ENCODE data around the gene TEAD1. TPM values are rescaled to one million over a fixed set of nuclear protein-coding genes. Genes with fewer than 3 reads are reported as not detected.

The TEAD1 gene
- total and polyA plus RNA-seq, 2 experiments from 2014 or later, result 24.5 to 103 TPM

- TF ChIP-seq ZNF462 (CRISPR knock-in tag; IDR thresholded peaks at IDR 0.05), result no peak
Observed at GRCh38 chr11:12674936-12675696, 895 bp downstream of the TEAD1 start (continued).

- H3K4me2 ChIP-seq, result peak overlapping the region; percentile 82
- peaks cover 47% of the 10 kb centered on the region for H3K79me2 ChIP-seq (replicated peaks; ENCODE audit: insufficient read depth)
- H3K4me3 ChIP-seq, result peak overlapping the region; percentile 88
- no peaks in the 10 kb centered on the region for H3K36me3 ChIP-seq (ENCODE audit: insufficient read depth)
- H3K4me1 ChIP-seq (ENCODE audit: insufficient read depth), result peaks cover 37% of the 10 kb centered on the region
- H3K9me2 ChIP-seq (ENCODE audit: insufficient read depth), result no peaks in the 10 kb centered on the region
- peaks cover 7% of the 10 kb centered on the region; the same call in 2 of the 3 replicates for H3K36me3 Mint-ChIP-seq (ENCODE audit: low read depth)
- H3F3A ChIP-seq (replicated peaks; ENCODE audit: low read depth), result no peaks in the 10 kb centered on the region
- peaks cover 11% of the 10 kb centered on the region for H3K27me3 Mint-ChIP-seq (ENCODE audit: insufficient read depth, low read depth, poor library complexity)
- no peak overlapping the region for H3K27ac ChIP-seq (ENCODE audit: low read depth)
- DNase-seq (ENCODE audit: low spot score) (no peak), ATAC-seq (no peak; the same call in 2 of the 3 replicates)
- peaks cover 49% of the 10 kb centered on the region for H3K4me1 Mint-ChIP-seq
- peaks cover 11% of the 10 kb centered on the region; the same call in 1 of the 2 replicates for H3K27me3 ChIP-seq (ENCODE audit: insufficient read depth)
- no peak overlapping the region; the same call in 1 of the 2 replicates for H3K27ac Mint-ChIP-seq
- H3K4me3 Mint-ChIP-seq, result peak overlapping the region; percentile 97
- no peaks in the 10 kb centered on the region for H3K9me3 Mint-ChIP-seq
- no peak overlapping the region for H2AFZ ChIP-seq
- peaks cover 16% of the 10 kb centered on the region for H4K20me1 ChIP-seq (replicated peaks; ENCODE audit: insufficient read depth)
- TF ChIP-seq JUNB (IDR thresholded peaks at IDR 0.05; ENCODE audit: unreplicated experiment), result no peak
- TF ChIP-seq ETS1 (IDR thresholded peaks at IDR 0.05), result no peak
- TF ChIP-seq CREB1 (CRISPR knock-in tag; IDR thresholded peaks at IDR 0.05; ENCODE audit: low read depth), result no peak
- no peak for TF ChIP-seq NANOG (IDR thresholded peaks at IDR 0.05; ENCODE audit: borderline replicate concordance)
- no peak for TF ChIP-seq REST (IDR thresholded peaks at IDR 0.05; ENCODE audit: unreplicated experiment)
- no peak for TF ChIP-seq STAT1 (IDR thresholded peaks at IDR 0.05; ENCODE audit: unreplicated experiment)
- no peak for TF ChIP-seq EZH2phosphoT487 (IDR thresholded peaks at IDR 0.05; ENCODE audit: unreplicated experiment)
- no peak for TF ChIP-seq ZNF114 (CRISPR knock-in tag; IDR thresholded peaks at IDR 0.05)
- no peak for TF ChIP-seq CTCF (conservative IDR thresholded peaks at IDR 0.05; ENCODE audit: low read depth in 2 of 2)
Observed at GRCh38 chr11:12675951-12676711, 1.9 kb downstream of the TEAD1 start.
